Fibroblast of skin of left quadriceps (primary cell): ENCODE data around the gene IMMP1L.

Experiments
- DNase-seq, 2 experiments: peaks; one replicate each; pipeline ENCODE4 v3.0.0-alpha.2; 2013; ENCODE audit warnings: low read depth in 2 of 2

IMMP1L gene

DNA sequence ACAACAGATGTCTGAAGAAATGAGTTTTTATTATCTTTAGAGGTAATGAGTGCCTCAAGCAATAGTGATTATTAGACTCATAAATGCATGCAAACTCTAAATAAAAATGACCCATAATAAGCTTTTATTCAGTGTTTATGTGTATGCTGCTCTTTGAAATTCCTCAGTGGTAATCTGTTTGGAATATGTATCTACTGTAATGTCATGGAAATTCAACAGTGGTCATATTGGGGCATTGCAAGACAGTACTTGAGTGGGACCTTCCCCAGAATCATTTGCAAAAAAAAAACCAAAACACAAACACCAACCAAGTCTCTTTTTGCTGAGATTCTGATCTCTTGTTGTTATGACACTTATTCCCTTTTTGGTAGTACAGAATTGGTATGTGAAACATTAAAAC is 104.8 kb downstream of the IMMP1L start:
- DNase-seq = no peak

DNA sequence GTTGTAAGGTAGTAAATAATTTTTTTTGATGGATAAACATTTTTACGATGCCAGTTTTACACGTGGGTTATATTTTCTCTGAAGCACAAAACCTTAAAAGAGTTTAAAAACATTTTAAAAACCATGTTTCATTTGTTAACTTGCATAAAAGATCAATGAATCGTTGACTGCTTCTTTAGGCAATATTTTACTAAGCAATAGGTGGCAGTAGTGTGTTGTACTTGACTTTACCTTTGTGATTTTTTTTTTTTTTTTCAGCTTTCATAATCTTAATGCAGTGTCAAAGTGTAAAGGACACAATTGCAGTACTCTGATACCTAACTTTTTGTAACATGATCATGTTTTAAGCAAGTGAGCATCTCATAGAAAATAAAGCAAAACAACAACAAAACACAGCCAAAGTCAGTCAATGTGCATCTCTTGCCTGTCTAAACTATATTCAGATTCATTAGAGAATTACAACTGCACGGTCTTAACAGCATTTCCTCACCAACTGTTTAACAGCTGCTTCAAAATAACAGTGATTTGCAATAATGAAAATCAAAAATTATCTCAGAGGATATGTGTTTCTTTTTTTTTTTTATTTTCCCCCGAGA is 112.1 kb downstream of the IMMP1L start:
- DNase-seq = no peak

DNA sequence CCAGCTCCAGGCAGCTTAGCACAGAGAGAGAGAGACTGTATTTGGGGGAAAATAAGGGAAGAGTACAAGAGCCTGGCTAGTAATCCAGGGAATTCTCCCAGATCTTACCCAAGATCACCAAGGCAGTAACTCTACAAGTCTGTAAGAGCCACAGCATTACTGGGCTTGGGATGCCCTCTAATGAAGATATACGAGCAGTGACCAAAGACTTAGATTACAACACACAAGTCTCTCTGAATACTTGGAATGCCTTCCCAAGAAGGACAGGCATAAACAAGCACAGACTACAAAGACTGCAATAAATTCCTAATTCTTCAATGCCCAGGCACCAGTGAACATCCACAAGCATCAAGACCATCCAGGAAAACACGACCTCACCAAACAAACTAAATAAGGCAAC is 122.0 kb downstream of the IMMP1L start:
- no peak for DNase-seq

DNA sequence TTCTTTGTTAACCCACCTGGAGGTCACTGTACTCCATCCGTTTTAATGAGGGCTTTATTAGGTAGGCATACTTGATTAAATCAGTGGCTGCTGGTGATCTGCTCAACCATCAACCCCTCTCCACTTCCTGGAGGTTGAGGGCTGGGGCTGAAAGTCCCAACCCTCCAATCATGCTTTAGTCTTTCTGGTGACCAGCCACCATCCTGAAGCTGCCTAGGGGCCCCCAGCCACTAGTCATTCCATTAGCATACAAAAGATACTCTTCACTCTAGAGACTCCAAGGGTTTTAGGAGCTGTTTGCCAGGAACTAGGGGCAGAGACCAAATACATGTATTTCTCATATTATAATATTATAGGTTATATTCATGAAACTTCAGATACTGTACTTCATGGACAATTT is 126.3 kb downstream of the IMMP1L start:
- no peak for DNase-seq
